H1 (cell line): ENCODE measurements around the gene NAT10. TPM values are rescaled to one million over a fixed set of nuclear protein-coding genes. Genes with fewer than 3 reads are reported as not detected.

ENCODE experiments used
- CTCF ChIA-PET: fragments of 300-600 bp; sonication (Branson Sonifier 250); formaldehyde crosslinking; loops from one replicate; lab custom pipeline; 2021; ENCODE audit not compliant: partially characterized antibody; lab: Charles Lee
- POLR2A ChIA-PET: fragments of 300-600 bp; sonication (Branson Sonifier 250); formaldehyde crosslinking; loops from one replicate; lab custom pipeline; 2021; ENCODE audit warnings: inconsistent platforms; ENCODE audit not compliant: partially characterized antibody; lab: Charles Lee
- DNase-seq, 2 experiments: peaks; one replicate each; pipeline versions ENCODE4 v3.0.0 to v3.0.0-alpha.2; 2010 to 2022; ENCODE audit warnings: low spot score in 2 of 2, low read depth in 1 of 2, mixed read lengths in 1 of 2
- FAIRE-seq: peaks from 2 replicates; lab custom pipeline; 2011; peaks lifted over from hg19 to GRCh38; lab: Jason Lieb, UNC
- H2AFZ ChIP-seq: 2 replicates; pipeline ENCODE4 v1.8.1; 2012; ENCODE audit warnings: low read length, inconsistent platforms
- H2AK5ac ChIP-seq: 2 replicates; pipeline ENCODE4 v1.6.1; 2013; ENCODE audit warnings: low read depth, low read length
- H2BK120ac ChIP-seq: replicated peaks from 2 replicates; pipeline ENCODE3; 2013; ENCODE audit warnings: low read depth, low read length, inconsistent platforms
- H2BK12ac ChIP-seq: 2 replicates; pipeline ENCODE4 v1.6.1; 2013; ENCODE audit warnings: low read depth, low read length
- H2BK15ac ChIP-seq: 2 replicates; pipeline ENCODE4 v1.6.1; 2013; ENCODE audit warnings: low read length
- H2BK20ac ChIP-seq: 2 replicates; pipeline ENCODE4 v1.6.1; 2013; ENCODE audit warnings: low read length
- H2BK5ac ChIP-seq: 2 replicates; pipeline ENCODE4 v1.6.1; 2013; ENCODE audit warnings: low read depth, low read length
- H3K14ac ChIP-seq: 2 replicates; pipeline ENCODE4 v1.6.1; 2013; ENCODE audit warnings: inconsistent platforms; ENCODE audit not compliant: insufficient read length
- H3K18ac ChIP-seq: 2 replicates; pipeline ENCODE4 v1.6.1; 2013; ENCODE audit warnings: low read length; ENCODE audit errors: extremely low read depth
- H3K23ac ChIP-seq: 2 replicates; pipeline ENCODE4 v1.6.1; 2013; ENCODE audit warnings: inconsistent platforms; ENCODE audit not compliant: insufficient read length
- H3K23me2 ChIP-seq: 2 replicates; pipeline ENCODE4 v1.6.1; 2013; ENCODE audit warnings: low read depth, low read length
- H3K27ac ChIP-seq: 2 replicates; pipeline ENCODE4 v1.6.1; 2011; ENCODE audit warnings: low read depth, low read length, inconsistent platforms
- H3K27me3 ChIP-seq, 4 experiments: replicated peaks in 1 of 4; 1 replicate in 1 of 4; 2 replicates in 3 of 4; pipeline versions ENCODE4 v1.6.1 to v1.8.1; 2011 to 2013; ENCODE audit warnings: low read length in 3 of 4, mild to moderate bottlenecking in 3 of 4, inconsistent platforms in 2 of 4, mixed read lengths in 2 of 4, moderate library complexity in 1 of 4; ENCODE audit not compliant: control insufficient read depth in 3 of 4, insufficient read depth in 3 of 4; ENCODE audit errors: extremely low read depth in 1 of 4
- H3K36me3 ChIP-seq, 4 experiments: 2 replicates each; pipeline versions ENCODE4 v1.6.1 to v1.8.1; 2011 to 2013; ENCODE audit warnings: mild to moderate bottlenecking in 4 of 4, low read length in 3 of 4, moderate library complexity in 2 of 4, control low read depth in 1 of 4, inconsistent platforms in 1 of 4; ENCODE audit not compliant: insufficient read depth in 4 of 4, control insufficient read depth in 2 of 4
- H3K4ac ChIP-seq: replicated peaks from 2 replicates; pipeline ENCODE3; 2013; ENCODE audit warnings: low read length, low read depth, mixed read lengths, inconsistent platforms; ENCODE audit not compliant: insufficient read length
- H3K4me1 ChIP-seq, 4 experiments: replicated peaks in 1 of 4; 1 replicate in 1 of 4; 2 replicates in 3 of 4; pipeline versions ENCODE4 v1.6.1 to v1.8.1; 2011 to 2013; ENCODE audit warnings: low read length in 3 of 4, inconsistent platforms in 2 of 4, mixed read lengths in 1 of 4; ENCODE audit not compliant: insufficient read depth in 4 of 4, control insufficient read depth in 3 of 4
- H3K4me2 ChIP-seq, 2 experiments: 2 replicates each; pipeline versions ENCODE4 v1.6.1 to v1.8.1; 2011 to 2013; ENCODE audit warnings: low read depth in 2 of 2, low read length in 2 of 2, control low read depth in 1 of 2, inconsistent platforms in 1 of 2, mild to moderate bottlenecking in 1 of 2; ENCODE audit not compliant: insufficient read depth in 1 of 2
- H3K4me3 ChIP-seq, 4 experiments: fragments of 200-600, 300-600 bp in 1 of 4; sonication (generic), shearing (Covaris generic), sonication (Bioruptor Twin) in 1 of 4; 2 replicates each; pipeline versions ENCODE4 v1.5.1 to v1.8.1; 2011 to 2016; ENCODE audit warnings: low read length in 4 of 4, low read depth in 3 of 4, control low read depth in 2 of 4, inconsistent platforms in 2 of 4, mild to moderate bottlenecking in 2 of 4, mixed read lengths in 1 of 4, moderate library complexity in 1 of 4; ENCODE audit not compliant: insufficient read depth in 2 of 4; ENCODE audit errors: extremely low read depth in 1 of 4
- H3K56ac ChIP-seq: replicated peaks from 2 replicates; pipeline ENCODE3; 2013; ENCODE audit warnings: low read depth, mild to moderate bottlenecking, mixed read lengths, low read length, inconsistent platforms; ENCODE audit not compliant: insufficient read length
- H3K79me1 ChIP-seq: 2 replicates; pipeline ENCODE4 v1.6.1; 2013; ENCODE audit warnings: low read depth, low read length, control low read depth
- H3K79me2 ChIP-seq, 2 experiments: 2 replicates each; pipeline versions ENCODE4 v1.6.1 to v1.8.1; 2012 to 2013; ENCODE audit warnings: low read length in 2 of 2, mild to moderate bottlenecking in 2 of 2, inconsistent platforms in 1 of 2; ENCODE audit not compliant: insufficient read depth in 2 of 2, control insufficient read depth in 1 of 2
- H3K9ac ChIP-seq, 4 experiments: replicated peaks in 1 of 4; 1 replicate in 1 of 4; 2 replicates in 3 of 4; pipeline versions ENCODE4 v1.6.1 to v1.8.1; 2011 to 2013; ENCODE audit warnings: low read depth in 3 of 4, low read length in 3 of 4, control low read depth in 2 of 4, mild to moderate bottlenecking in 2 of 4, moderate library complexity in 2 of 4, inconsistent platforms in 1 of 4; ENCODE audit errors: extremely low read depth in 1 of 4
- H3K9me3 ChIP-seq, 2 experiments: 2 replicates each; pipeline versions ENCODE4 v1.6.1 to v1.8.1; 2012 to 2013; ENCODE audit warnings: mild to moderate bottlenecking in 2 of 2, moderate library complexity in 2 of 2, control low read depth in 1 of 2, inconsistent platforms in 1 of 2, low read depth in 1 of 2, low read length in 1 of 2, mixed read lengths in 1 of 2; ENCODE audit not compliant: insufficient read depth in 2 of 2
- H4K20me1 ChIP-seq, 2 experiments: replicated peaks in 1 of 2; 2 replicates each; pipeline versions ENCODE3 to v1.8.1; 2011 to 2013; ENCODE audit warnings: inconsistent platforms in 2 of 2, low read length in 2 of 2, mild to moderate bottlenecking in 1 of 2; ENCODE audit not compliant: insufficient read depth in 2 of 2, control insufficient read depth in 1 of 2
- H4K5ac ChIP-seq: 2 replicates; pipeline ENCODE4 v1.6.1; 2013; ENCODE audit warnings: low read length, low read depth, mixed read lengths, inconsistent platforms; ENCODE audit not compliant: insufficient read length
- H4K8ac ChIP-seq: 2 replicates; pipeline ENCODE4 v1.8.0; 2013; ENCODE audit warnings: mild to moderate bottlenecking, moderate library complexity, low read length, inconsistent platforms; ENCODE audit not compliant: insufficient read depth; ENCODE audit errors: extremely low read depth
- H4K91ac ChIP-seq: replicated peaks from 2 replicates; pipeline ENCODE3; 2013; ENCODE audit warnings: low read length, mixed read lengths, inconsistent platforms; ENCODE audit not compliant: insufficient read length
- BCL11A ChIP-seq, 2 experiments: IDR thresholded peaks; one replicate each; pipeline ENCODE4 v1.6.1; 2011; ENCODE audit warnings: low read depth in 2 of 2, low read length in 2 of 2, mild to moderate bottlenecking in 2 of 2
- BRCA1 ChIP-seq: IDR thresholded peaks from 2 replicates; pipeline ENCODE4 v1.6.1; 2012; ENCODE audit warnings: low read depth, low read length, improper control_type of control experiment
- CHD1 ChIP-seq: IDR thresholded peaks from 2 replicates; pipeline ENCODE4 v1.6.1; 2012; ENCODE audit warnings: low read depth, low read length, improper control_type of control experiment
- CREB1 ChIP-seq: IDR thresholded peaks from 2 replicates; pipeline ENCODE4 v1.6.1; 2012; ENCODE audit warnings: inconsistent platforms
- EGR1 ChIP-seq: IDR thresholded peaks from 2 replicates; pipeline ENCODE4 v1.6.1; 2011; ENCODE audit warnings: low read depth, low read length, borderline replicate concordance
- JUND ChIP-seq: IDR thresholded peaks from 2 replicates; pipeline ENCODE4 v1.6.1; 2011; ENCODE audit warnings: mild to moderate bottlenecking, improper control_type of control experiment, low read length
- KDM1A ChIP-seq: fragments of 200-600, 300-600 bp; sonication (generic); IDR thresholded peaks from 2 replicates; pipeline ENCODE4 v1.7.1; 2016; ENCODE audit warnings: mild to moderate bottlenecking, low read length, borderline replicate concordance
- POU5F1 ChIP-seq: IDR thresholded peaks from 2 replicates; pipeline ENCODE4 v1.6.1; 2011; ENCODE audit warnings: low read depth, mild to moderate bottlenecking, low read length, moderate library complexity
- RXRA ChIP-seq: IDR thresholded peaks from 2 replicates; pipeline ENCODE4 v1.6.1; 2011; ENCODE audit warnings: low read depth, mild to moderate bottlenecking, low read length, moderate library complexity; ENCODE audit not compliant: insufficient read depth
- TCF12 ChIP-seq: IDR thresholded peaks from 2 replicates; pipeline ENCODE4 v1.6.1; 2011; ENCODE audit warnings: low read depth, mild to moderate bottlenecking, low read length
- ZNF274 ChIP-seq: IDR thresholded peaks from 2 replicates; pipeline ENCODE4 v1.7.0; 2012; ENCODE audit warnings: low read length, borderline replicate concordance; ENCODE audit errors: extremely low read depth
- WGBS, 2 experiments: shearing (Covaris generic) in 1 of 2; methylation state at CpG; one replicate each; pipeline versions ENCODE4 v1.1.6 to v1.1.7; 2013 to 2015; ENCODE audit warnings: low lambda C conversion rate in 2 of 2, mixed read lengths in 2 of 2, inconsistent platforms in 1 of 2, low coverage in 1 of 2, missing lambda C conversion rate in 1 of 2; ENCODE audit not compliant: insufficient replicate concordance in 2 of 2, insufficient coverage in 1 of 2, insufficient read length in 1 of 2; ENCODE audit errors: extremely low coverage in 1 of 2, missing lambda C conversion rate in 1 of 2; 5-methylcytosine and 5-hydroxymethylcytosine counted together
- polyA plus RNA-seq, 7 experiments: library from polyadenylated mRNA; depleted of rRNA in 3 of 7; stranded (reverse) in 5 of 7; unstranded in 2 of 7; fragments of >200 nt in 5 of 7; fragments of 200-250 nt in 2 of 7; gene quantifications; 1 replicate in 5 of 7; 2 replicates in 1 of 7; 4 replicates in 1 of 7; pipeline versions ENCODE4 v1.2.1 to v1.2.3, GENCODE V29; 2011 to 2013; ENCODE audit warnings: missing spikeins in 2 of 7, mixed read lengths in 2 of 7
- total RNA-seq: library from RNA; stranded (reverse); fragmentation: NEBNext Ultra II Directional; extraction: Animal tissue kit (Norgen Biotek cat#: 25700); gene quantifications from 2 replicates; pipeline ENCODE4 v1.2.1, GENCODE V29; 2021

The NAT10 gene
- total and polyA plus RNA-seq, 2 of the 8 experiments (the other 6 are each of a cell fraction or from before 2014, with no cell fraction given): 66.3 to 89.6 TPM

- no peak for DNase-seq
- no peaks in the 10 kb centered on the region for H3K27me3 ChIP-seq
- H3K36me3 ChIP-seq: peaks cover 15 to 46% (median 29%) of the 10 kb centered on the region in 4 experiments
- no peaks in the 10 kb centered on the region for H3K9me3 ChIP-seq
- no peak overlapping the region for H4K8ac ChIP-seq
- no peak overlapping the region for H2BK120ac ChIP-seq
- no peak overlapping the region for H4K5ac ChIP-seq
- H3K18ac ChIP-seq: no peak overlapping the region
- H2BK12ac ChIP-seq: no peak overlapping the region
- no peak for TF ChIP-seq POU5F1
- no peak for TF ChIP-seq RXRA
- no peak for TF ChIP-seq EGR1
- no peak for TF ChIP-seq CHD1
- TF ChIP-seq ZNF274: no peak
- no peak for TF ChIP-seq JUND
- TF ChIP-seq CREB1: no peak
- TF ChIP-seq BRCA1: no peak
- no peak for TF ChIP-seq BCL11A (IDR thresholded peaks at IDR 0.05; ENCODE audit: low read depth in 2 of 2, low read length in 2 of 2)
- TF ChIP-seq TCF12: no peak
- no peak for TF ChIP-seq KDM1A
- TF ChIP-seq, all 59 proteins: peak for 0
- no peak overlapping the region for H2BK15ac ChIP-seq
- no peak overlapping the region for H4K91ac ChIP-seq
- H4K20me1 ChIP-seq: peaks cover 10 to 12% of the 10 kb centered on the region in 2 experiments
- ChIA-PET CTCF (interaction anchor here (0.7 to 11.3 kb wide), 17 partner anchors 9 to 345 kb away, joined by 3 to 89 read pairs (median 6); partner anchors contain the start of gene ABTB2), POLR2A (interaction anchor here (1.0 kb wide), 1 partner anchor 217 kb away, joined by 3 read pairs; no protein-coding TSS in a partner anchor)
- no peaks in the 10 kb centered on the region for H3K4me1 ChIP-seq
- no peaks in the 10 kb centered on the region for H3K23me2 ChIP-seq
- H2BK20ac ChIP-seq: no peak overlapping the region
- H3K56ac ChIP-seq: no peak overlapping the region
- H3K79me1 ChIP-seq: no peaks in the 10 kb centered on the region
- H3K79me2 ChIP-seq: no peaks in the 10 kb centered on the region
- H3K14ac ChIP-seq: no peak overlapping the region
- no peak overlapping the region for H3K23ac ChIP-seq
- 94% methylated on average over 7 of the region's 7 CpGs; no CpG with 5 or more reads in 1 of the 2 experiments for WGBS, 2 experiments
- H3K27ac ChIP-seq: no peak overlapping the region
- no peak overlapping the region for H3K4me3 ChIP-seq
- H2AK5ac ChIP-seq: no peak overlapping the region
- no peak overlapping the region for H3K4ac ChIP-seq
- no peak overlapping the region for H3K4me2 ChIP-seq
- no peak overlapping the region for H2BK5ac ChIP-seq
- no peak overlapping the region for H3K9ac ChIP-seq
- H2AFZ ChIP-seq: no peak overlapping the region
- no peak for FAIRE-seq
These were observed 43.8 kb downstream of the NAT10 start for GRCh38 chr11:34149274-34149673.
